ENCODE data around the gene C16orf89.

C16orf89 gene

DNA sequence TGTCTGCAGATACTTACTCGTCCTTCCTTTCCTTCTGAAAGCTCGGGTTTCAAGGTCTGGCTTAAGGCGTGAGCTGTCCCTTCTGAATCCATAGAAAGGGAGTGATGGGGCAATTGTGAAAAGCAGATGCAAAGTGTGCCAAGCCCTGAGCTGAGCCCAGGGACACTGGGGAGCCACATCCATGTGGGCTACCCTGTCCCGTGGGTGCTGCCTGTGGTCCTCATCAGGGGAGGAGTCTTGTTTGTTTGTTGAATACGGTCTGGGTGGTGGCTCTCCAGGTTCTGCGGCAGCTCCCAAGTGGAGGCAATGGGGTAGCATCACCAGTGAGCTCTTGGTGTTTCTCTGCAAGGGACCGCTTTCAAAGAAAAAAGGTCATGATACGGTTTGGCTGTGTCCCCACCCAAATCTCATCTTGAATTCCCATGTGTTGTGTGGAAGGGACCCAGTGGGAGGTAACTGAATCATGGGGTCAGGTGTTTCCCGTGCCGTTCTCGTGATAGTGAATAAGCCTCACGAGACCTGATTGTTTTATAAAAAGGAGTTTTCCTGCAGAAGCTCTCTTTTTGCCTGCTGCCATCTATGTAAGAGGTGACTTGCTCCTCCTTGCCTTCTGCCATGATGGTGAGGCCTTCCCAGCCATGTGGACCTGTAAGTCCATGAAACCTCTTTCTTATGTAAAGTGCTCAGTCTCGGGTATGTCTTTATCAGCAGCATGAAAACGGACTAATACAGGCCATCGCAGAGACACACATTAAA lies 4.9 kb upstream of the C16orf89 start:
- H3K4me3 ChIP-seq (ENCODE audit: control insufficient read depth, low read depth, low read length) = no peak overlapping the region
- TF ChIP-seq, protein P1, sequence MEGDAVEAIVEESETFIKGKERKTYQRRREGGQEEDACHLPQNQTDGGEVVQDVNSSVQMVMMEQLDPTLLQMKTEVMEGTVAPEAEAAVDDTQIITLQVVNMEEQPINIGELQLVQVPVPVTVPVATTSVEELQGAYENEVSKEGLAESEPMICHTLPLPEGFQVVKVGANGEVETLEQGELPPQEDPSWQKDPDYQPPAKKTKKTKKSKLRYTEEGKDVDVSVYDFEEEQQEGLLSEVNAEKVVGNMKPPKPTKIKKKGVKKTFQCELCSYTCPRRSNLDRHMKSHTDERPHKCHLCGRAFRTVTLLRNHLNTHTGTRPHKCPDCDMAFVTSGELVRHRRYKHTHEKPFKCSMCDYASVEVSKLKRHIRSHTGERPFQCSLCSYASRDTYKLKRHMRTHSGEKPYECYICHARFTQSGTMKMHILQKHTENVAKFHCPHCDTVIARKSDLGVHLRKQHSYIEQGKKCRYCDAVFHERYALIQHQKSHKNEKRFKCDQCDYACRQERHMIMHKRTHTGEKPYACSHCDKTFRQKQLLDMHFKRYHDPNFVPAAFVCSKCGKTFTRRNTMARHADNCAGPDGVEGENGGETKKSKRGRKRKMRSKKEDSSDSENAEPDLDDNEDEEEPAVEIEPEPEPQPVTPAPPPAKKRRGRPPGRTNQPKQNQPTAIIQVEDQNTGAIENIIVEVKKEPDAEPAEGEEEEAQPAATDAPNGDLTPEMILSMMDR (IDR thresholded peaks at IDR 0.05; ENCODE audit: control insufficient read depth, insufficient read depth, low read depth, low read length, missing control alignments) = no peak
- DNase-seq (ENCODE audit: low read depth) = no peak

DNA sequence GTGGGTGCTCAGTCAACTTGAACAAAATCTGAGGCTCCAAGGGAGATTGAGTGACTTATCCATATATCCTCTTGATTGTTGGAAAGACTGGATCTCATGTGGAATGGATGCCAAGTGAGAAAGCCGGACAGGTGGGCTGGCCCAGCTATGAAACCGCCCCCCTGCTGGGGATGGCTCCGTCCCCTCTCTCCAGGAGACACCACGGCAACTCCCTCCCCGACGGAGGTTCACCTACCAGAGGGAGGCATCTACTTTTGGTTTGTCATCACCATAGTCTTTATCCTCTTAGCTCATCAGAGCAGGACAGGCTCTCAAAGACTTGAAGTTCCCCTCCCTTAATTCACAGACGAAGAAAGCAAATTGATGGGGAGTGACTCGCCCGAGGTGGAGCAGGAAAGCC lies 4.1 kb upstream of the C16orf89 start:
- TF ChIP-seq, protein P1 (IDR thresholded peaks at IDR 0.05; ENCODE audit: control insufficient read depth, insufficient read depth, low read depth, low read length, missing control alignments) = no peak

DNA sequence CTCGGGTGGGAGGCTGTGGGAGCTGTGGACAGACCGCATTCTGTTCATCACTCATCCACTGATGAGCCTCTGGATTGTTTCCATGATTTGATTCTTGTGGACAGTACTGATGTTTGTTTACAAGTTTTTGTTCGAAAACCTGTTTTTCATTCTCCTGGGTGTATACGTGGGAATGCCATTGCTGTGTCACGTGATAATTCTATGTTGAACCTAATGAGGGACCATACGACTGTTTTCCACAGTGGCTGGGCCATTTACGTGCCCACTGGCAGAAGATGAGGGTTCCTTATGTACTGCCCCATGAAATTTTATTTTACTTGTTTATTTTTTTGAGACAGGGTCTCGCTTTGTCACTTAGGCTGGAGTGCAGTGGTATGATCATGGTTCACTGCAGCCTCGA lies 3.3 kb upstream of the C16orf89 start:
- H3K4me3 ChIP-seq (ENCODE audit: control insufficient read depth, low read depth, low read length) = no peak overlapping the region
- TF ChIP-seq, protein P1 (IDR thresholded peaks at IDR 0.05; ENCODE audit: control insufficient read depth, insufficient read depth, low read depth, low read length, missing control alignments) = no peak
- DNase-seq (ENCODE audit: low read depth) = no peak

More for the DNA sequence above, 4.1 kb upstream of the C16orf89 start:
- no peak for DNase-seq (ENCODE audit: low read depth)
- no peak overlapping the region for H3K4me3 ChIP-seq (ENCODE audit: control insufficient read depth, low read depth, low read length)

DNA sequence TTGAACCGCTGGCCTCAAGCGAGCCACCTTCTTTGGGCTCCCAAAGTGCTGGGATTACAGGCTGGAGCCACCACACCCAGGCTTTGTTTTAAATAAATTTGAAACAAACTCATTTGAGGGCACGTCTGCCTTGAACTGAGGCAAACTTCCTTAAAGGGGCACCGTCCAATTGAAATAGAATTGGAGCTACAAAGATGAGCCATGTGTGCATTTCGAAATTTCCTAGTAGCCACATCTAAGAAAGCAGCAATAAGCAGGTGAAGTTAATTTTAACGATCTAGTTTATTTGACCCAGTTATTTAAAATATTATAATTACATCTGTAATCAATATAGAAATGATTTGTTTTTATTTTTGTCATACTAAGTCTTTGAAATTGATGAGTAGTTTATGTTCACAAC lies 755 bp upstream of the C16orf89 start:
- no peak overlapping the region for H3K4me3 ChIP-seq (ENCODE audit: control insufficient read depth, low read depth, low read length)
- TF ChIP-seq, protein P1 (IDR thresholded peaks at IDR 0.05; ENCODE audit: control insufficient read depth, insufficient read depth, low read depth, low read length, missing control alignments) = no peak
- no peak for DNase-seq (ENCODE audit: low read depth)

DNA sequence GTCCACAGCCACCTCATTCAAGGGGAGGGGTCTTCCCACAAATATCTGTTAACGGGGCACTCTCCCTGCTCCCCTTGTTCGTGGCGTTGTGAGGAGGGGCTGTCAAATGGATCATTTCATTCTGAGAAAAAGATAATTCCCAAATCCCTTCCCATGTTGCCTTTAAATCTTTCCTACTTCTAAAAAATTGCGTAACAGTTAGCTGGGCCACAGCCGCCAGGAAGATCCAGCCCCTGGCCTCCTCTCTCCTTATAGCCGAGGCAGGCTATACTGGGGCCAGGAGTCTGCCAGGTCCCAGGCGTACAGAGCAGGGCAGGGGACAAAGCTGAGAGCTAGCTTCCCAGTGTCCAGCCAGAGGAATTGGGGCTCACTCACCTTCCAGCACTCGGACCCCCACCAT lies 430 bp downstream of the C16orf89 start:
- TF ChIP-seq, protein P1 (IDR thresholded peaks at IDR 0.05; ENCODE audit: control insufficient read depth, insufficient read depth, low read depth, low read length, missing control alignments) = no peak
- H3K4me3 ChIP-seq (ENCODE audit: control insufficient read depth, low read depth, low read length) = no peak overlapping the region
- no peak for DNase-seq (ENCODE audit: low read depth)

DNA sequence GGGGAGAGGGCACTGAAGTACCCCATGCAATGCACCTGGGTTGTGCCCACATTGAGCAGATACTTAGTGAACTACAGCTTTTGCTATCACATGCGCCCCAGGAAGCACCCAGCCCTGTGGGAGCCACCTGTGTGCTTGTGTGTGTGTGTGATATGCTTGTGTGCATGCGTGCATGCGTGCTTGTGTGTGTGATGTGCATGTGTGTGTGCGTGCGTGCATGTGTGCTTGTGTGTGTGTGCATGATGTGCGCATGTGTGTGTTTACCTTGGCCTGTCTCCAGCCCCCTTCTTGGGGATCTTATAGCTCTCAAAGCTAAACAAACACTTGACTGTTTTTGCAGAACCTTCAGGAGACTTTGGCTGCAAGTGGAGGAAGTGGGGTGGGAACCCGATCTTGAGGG lies 841 bp downstream of the C16orf89 start:
- H3K4me3 ChIP-seq (ENCODE audit: control insufficient read depth, low read depth, low read length) = no peak overlapping the region
- TF ChIP-seq, protein P1 (IDR thresholded peaks at IDR 0.05; ENCODE audit: control insufficient read depth, insufficient read depth, low read depth, low read length, missing control alignments) = no peak
- no peak for DNase-seq (ENCODE audit: low read depth)

All from AG09309 (cell line).